Measurements from ENCODE around the gene CLDN18. TPM values are rescaled to one million over a fixed set of nuclear protein-coding genes. Genes with fewer than 3 reads are reported as not detected.

CLDN18 gene
- total and polyA plus RNA-seq, 2 donors (not counting 1 experiment from before 2014, with no cell fraction given), result not detected

GRCh38 chr3:138046085-138046484, 36.1 kb downstream of the CLDN18 start:
- Mint-ChIP-seq H3K27me3 (peaks cover 30% of the 10 kb centered on the region), H3K27ac (no peak overlapping the region), H3K4me1 (no peaks in the 10 kb centered on the region), H3K4me3 (no peak overlapping the region), H3K9me3 (ENCODE audit: insufficient read depth) (no peaks in the 10 kb centered on the region)
- ATAC-seq (ENCODE audit: low read depth) (no peak), DNase-seq (no peak)
- H3K9me3 ChIP-seq (ENCODE audit: control extremely low read depth in 1 of 3, control insufficient read depth in 2 of 3, insufficient read depth in 1 of 3, low read length in 2 of 3), result no peaks in the 10 kb centered on the region
- H2AFZ ChIP-seq (ENCODE audit: insufficient read depth, low read depth, low read length, poor library complexity, severe bottlenecking), result no peak overlapping the region
- no peak overlapping the region for H3K9ac ChIP-seq (ENCODE audit: low read length)
- H4K20me1 ChIP-seq (ENCODE audit: control insufficient read depth, insufficient read depth, low read length, poor library complexity, severe bottlenecking), result no peaks in the 10 kb centered on the region
- ChIA-PET CTCF (no interaction called here), POLR2A (no interaction called here)
- 93% methylated on average over 3 of the region's 3 CpGs for WGBS (ENCODE audit: insufficient coverage)
- no peak overlapping the region for H3K4me2 ChIP-seq (replicated peaks; ENCODE audit: low read depth, low read length, poor library complexity, severe bottlenecking)
- TF ChIP-seq EZH2 (IDR thresholded peaks at IDR 0.05; ENCODE audit: borderline replicate concordance, insufficient read depth, low read depth, low read length, poor library complexity, severe bottlenecking) (no peak), CTCF (IDR thresholded peaks at IDR 0.05) (no peak)
- no peaks in the 10 kb centered on the region for H3K79me2 ChIP-seq (ENCODE audit: control insufficient read depth, insufficient read depth, low read length)
- no peak overlapping the region for H3K4me3 ChIP-seq (ENCODE audit: control extremely low read depth in 1 of 5, extremely low read depth in 1 of 5, insufficient read depth in 1 of 5, low read depth in 2 of 5, low read length in 4 of 5)
- no peak overlapping the region for H3K27ac ChIP-seq (ENCODE audit: low read length in 2 of 2)
- H3K36me3 ChIP-seq (replicated peaks in 1 of 2; ENCODE audit: control extremely low read depth in 1 of 2, control insufficient read depth in 1 of 2, extremely low read depth in 1 of 2, insufficient read depth in 2 of 2, low read length in 1 of 2), result no peaks in the 10 kb centered on the region
- no peaks in the 10 kb centered on the region for H3K27me3 ChIP-seq (replicated peaks in 1 of 4; ENCODE audit: control extremely low read depth in 1 of 4, control insufficient read depth in 3 of 4, insufficient read depth in 4 of 4, low read length in 3 of 4)
- no peaks in the 10 kb centered on the region for H3K4me1 ChIP-seq (ENCODE audit: control insufficient read depth in 2 of 2, insufficient read depth in 2 of 2, low read length in 2 of 2)
- intact Hi-C loops (cut with micrococcal nuclease), result no loop called here

GRCh38 chr3:138046955-138047354, 37.0 kb downstream of the CLDN18 start:
- intact Hi-C loops (cut with micrococcal nuclease), result no loop called here
- H3K79me2 ChIP-seq (ENCODE audit: control insufficient read depth, insufficient read depth, low read length), result no peaks in the 10 kb centered on the region
- 44% methylated on average over 2 of the region's 3 CpGs for WGBS (ENCODE audit: insufficient coverage)
- H3K9me3 ChIP-seq (ENCODE audit: control extremely low read depth in 1 of 3, control insufficient read depth in 2 of 3, insufficient read depth in 1 of 3, low read length in 2 of 3), result no peaks in the 10 kb centered on the region
- H3K4me1 Mint-ChIP-seq, result no peaks in the 10 kb centered on the region
- TF ChIP-seq CTCF (IDR thresholded peaks at IDR 0.05) (no peak), EZH2 (IDR thresholded peaks at IDR 0.05; ENCODE audit: borderline replicate concordance, insufficient read depth, low read depth, low read length, poor library complexity, severe bottlenecking) (no peak)
- peaks cover 34% of the 10 kb centered on the region for H3K27me3 Mint-ChIP-seq
- no peak overlapping the region for H3K4me3 ChIP-seq (ENCODE audit: control extremely low read depth in 1 of 5, extremely low read depth in 1 of 5, insufficient read depth in 1 of 5, low read depth in 2 of 5, low read length in 4 of 5)
- ATAC-seq (ENCODE audit: low read depth) (no peak), DNase-seq (no peak)
- no peak overlapping the region for H3K9ac ChIP-seq (ENCODE audit: low read length)
- no peaks in the 10 kb centered on the region for H3K9me3 Mint-ChIP-seq (ENCODE audit: insufficient read depth)
- H3K27ac ChIP-seq (ENCODE audit: low read length in 2 of 2), result no peak overlapping the region
- H3K4me2 ChIP-seq (replicated peaks; ENCODE audit: low read depth, low read length, poor library complexity, severe bottlenecking), result no peak overlapping the region
- POLR2A ChIA-PET, result no interaction called here
- CTCF ChIA-PET, result interaction anchor here (1.2 kb wide), 1 partner anchor 14 kb away, joined by 3 read pairs; no protein-coding TSS in a partner anchor
- no peak overlapping the region for H3K4me3 Mint-ChIP-seq
- no peaks in the 10 kb centered on the region for H4K20me1 ChIP-seq (ENCODE audit: control insufficient read depth, insufficient read depth, low read length, poor library complexity, severe bottlenecking)
- H3K27me3 ChIP-seq (replicated peaks in 1 of 4; ENCODE audit: control extremely low read depth in 1 of 4, control insufficient read depth in 3 of 4, insufficient read depth in 4 of 4, low read length in 3 of 4), result no peaks in the 10 kb centered on the region
- H2AFZ ChIP-seq (ENCODE audit: insufficient read depth, low read depth, low read length, poor library complexity, severe bottlenecking), result no peak overlapping the region
- H3K36me3 ChIP-seq (replicated peaks in 1 of 2; ENCODE audit: control extremely low read depth in 1 of 2, control insufficient read depth in 1 of 2, extremely low read depth in 1 of 2, insufficient read depth in 2 of 2, low read length in 1 of 2), result no peaks in the 10 kb centered on the region
- no peaks in the 10 kb centered on the region for H3K4me1 ChIP-seq (ENCODE audit: control insufficient read depth in 2 of 2, insufficient read depth in 2 of 2, low read length in 2 of 2)
- H3K27ac Mint-ChIP-seq, result no peak overlapping the region

Measured in B cell (primary cell).